Duodenal mucosa (tissue), 2 donors: ENCODE measurements around the gene XPNPEP1.

Source experiments
- H3K27ac ChIP-seq: one replicate; pipeline ENCODE4 v1.7.0; 2013; ENCODE audit warnings: low read depth, low read length
- H3K27me3 ChIP-seq, 2 donors: one replicate each; pipeline ENCODE4 v1.7.0; 2013; ENCODE audit warnings: low read length in 2 of 2, control low read depth in 1 of 2; ENCODE audit not compliant: insufficient read depth in 2 of 2, control insufficient read depth in 1 of 2
- H3K36me3 ChIP-seq, 2 donors: one replicate each; pipeline ENCODE4 v1.7.0; 2013; ENCODE audit warnings: low read length in 2 of 2, control low read depth in 1 of 2; ENCODE audit not compliant: insufficient read depth in 2 of 2, control insufficient read depth in 1 of 2
- H3K4me1 ChIP-seq, 2 donors: one replicate each; pipeline ENCODE4 v1.7.0; 2013; ENCODE audit warnings: low read length in 2 of 2, control low read depth in 1 of 2; ENCODE audit not compliant: insufficient read depth in 2 of 2, control insufficient read depth in 1 of 2
- H3K4me3 ChIP-seq, 2 donors: one replicate each; pipeline ENCODE4 v1.7.0; 2013; ENCODE audit warnings: low read length in 2 of 2, low read depth in 1 of 2
- H3K9ac ChIP-seq, 2 donors: one replicate each; pipeline ENCODE4 v1.7.0; 2013; ENCODE audit warnings: low read length in 2 of 2, low read depth in 1 of 2
- H3K9me3 ChIP-seq, 2 donors: one replicate each; pipeline ENCODE4 v1.7.0; 2013; ENCODE audit warnings: low read length in 2 of 2, control low read depth in 1 of 2; ENCODE audit not compliant: control insufficient read depth in 1 of 2

The XPNPEP1 gene

GRCh38 chr10:109962247-109962646 lies 38.9 kb upstream of the XPNPEP1 start:
- Histone ChIP-seq H3K9ac (no peak overlapping the region), H3K27ac (no peak overlapping the region), H3K9me3 (no peaks in the 10 kb centered on the region), H3K27me3 (no peaks in the 10 kb centered on the region), H3K36me3 (no peaks in the 10 kb centered on the region), H3K4me3 (no peak overlapping the region), H3K4me1 (peaks cover 20 to 24% of the 10 kb centered on the region in 2 donors)

- Histone ChIP-seq H3K36me3 (no peaks in the 10 kb centered on the region), H3K9me3 (no peaks in the 10 kb centered on the region), H3K27me3 (no peaks in the 10 kb centered on the region), H3K4me3 (no peak overlapping the region), H3K9ac (no peak overlapping the region), H3K4me1 (peaks cover 12 to 21% of the 10 kb centered on the region in 2 donors), H3K27ac (no peak overlapping the region)
These were observed 38.1 kb upstream of the XPNPEP1 start for GRCh38 chr10:109961174-109962001.

DNA sequence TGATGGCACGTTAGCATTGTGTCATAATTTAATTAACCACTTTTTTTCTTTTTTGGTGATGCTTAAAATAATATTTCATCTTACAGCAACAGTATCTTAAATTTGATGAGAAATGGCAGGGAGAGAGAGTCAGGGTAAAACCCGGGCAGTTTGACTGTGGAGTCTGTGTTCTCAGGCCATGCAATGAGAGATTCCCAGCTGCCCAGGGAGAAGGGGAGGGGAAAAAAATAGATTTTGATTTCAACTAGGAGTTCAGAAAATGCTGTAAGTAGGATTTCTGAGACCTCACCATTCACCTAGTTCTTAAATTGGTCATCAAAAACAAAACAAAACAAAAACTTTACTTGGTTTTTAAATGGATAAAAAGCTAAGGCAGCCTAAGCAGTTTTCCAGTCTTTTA lies 37.4 kb upstream of the XPNPEP1 start:
- Histone ChIP-seq H3K36me3 (no peaks in the 10 kb centered on the region), H3K4me1 (peaks cover 9 to 15% of the 10 kb centered on the region in 2 donors), H3K9ac (no peak overlapping the region), H3K27me3 (no peaks in the 10 kb centered on the region), H3K9me3 (no peaks in the 10 kb centered on the region), H3K27ac (no peak overlapping the region), H3K4me3 (no peak overlapping the region)

DNA sequence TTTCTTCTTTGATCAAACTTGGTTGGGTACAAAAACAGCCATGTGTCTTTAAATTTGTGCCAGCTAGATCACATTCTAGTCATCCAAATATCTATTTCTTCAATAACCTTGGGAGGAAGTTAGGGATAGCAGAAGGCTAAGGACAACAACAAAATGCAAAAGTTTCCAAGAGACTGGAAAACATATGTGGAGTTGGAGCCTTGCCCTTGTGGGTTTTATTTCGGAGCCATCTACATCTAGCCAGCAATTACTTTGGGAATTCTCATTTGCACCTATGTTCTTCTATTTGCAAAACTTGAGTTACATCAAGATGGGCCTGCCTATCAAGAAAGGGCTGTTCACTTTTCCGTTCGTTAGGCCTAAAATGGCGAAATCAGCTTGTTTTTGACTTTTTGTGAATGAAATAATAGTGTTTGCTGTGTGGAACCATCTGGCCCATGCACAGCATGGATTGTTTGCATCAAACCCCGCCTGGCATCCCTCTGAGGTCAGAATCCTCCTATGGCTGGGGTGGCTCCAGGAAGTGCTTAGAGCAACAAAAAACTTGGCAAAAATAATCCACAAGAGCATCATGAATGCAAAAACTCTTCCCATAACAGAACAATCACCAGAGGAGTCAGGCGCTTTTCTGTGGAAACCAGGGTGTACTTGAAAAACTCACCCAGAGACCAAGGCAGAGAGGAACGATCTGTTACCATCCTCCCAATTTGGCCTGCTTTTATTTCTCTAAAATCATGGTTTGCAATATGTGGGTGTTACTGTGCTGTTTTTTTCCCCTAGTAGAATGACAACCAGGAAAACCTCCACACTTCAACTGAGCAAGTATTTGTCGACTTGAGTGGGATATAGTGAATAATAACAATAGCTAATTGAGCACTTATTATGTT lies 36.2 kb upstream of the XPNPEP1 start:
- Histone ChIP-seq H3K4me3 (no peak overlapping the region), H3K9ac (no peak overlapping the region), H3K27ac (no peak overlapping the region), H3K4me1 (peaks cover 7 to 9% of the 10 kb centered on the region in 2 donors), H3K27me3 (no peaks in the 10 kb centered on the region), H3K9me3 (no peaks in the 10 kb centered on the region), H3K36me3 (no peaks in the 10 kb centered on the region)

GRCh38 chr10:109958059-109958458 lies 34.7 kb upstream of the XPNPEP1 start:
- H3K27ac ChIP-seq, result no peak overlapping the region
- no peak overlapping the region for H3K4me3 ChIP-seq
- no peaks in the 10 kb centered on the region for H3K9me3 ChIP-seq
- peaks cover 5 to 9% of the 10 kb centered on the region in 2 donors for H3K4me1 ChIP-seq
- no peaks in the 10 kb centered on the region for H3K27me3 ChIP-seq
- no peak overlapping the region for H3K9ac ChIP-seq
- no peaks in the 10 kb centered on the region for H3K36me3 ChIP-seq

GRCh38 chr10:109957092-109957797 lies 33.9 kb upstream of the XPNPEP1 start:
- H3K27me3 ChIP-seq, result no peaks in the 10 kb centered on the region
- H3K36me3 ChIP-seq, result no peaks in the 10 kb centered on the region
- no peak overlapping the region for H3K4me3 ChIP-seq
- no peak overlapping the region for H3K9ac ChIP-seq
- peaks cover 5 to 9% of the 10 kb centered on the region in 2 donors for H3K4me1 ChIP-seq
- H3K27ac ChIP-seq, result no peak overlapping the region
- no peaks in the 10 kb centered on the region for H3K9me3 ChIP-seq

DNA sequence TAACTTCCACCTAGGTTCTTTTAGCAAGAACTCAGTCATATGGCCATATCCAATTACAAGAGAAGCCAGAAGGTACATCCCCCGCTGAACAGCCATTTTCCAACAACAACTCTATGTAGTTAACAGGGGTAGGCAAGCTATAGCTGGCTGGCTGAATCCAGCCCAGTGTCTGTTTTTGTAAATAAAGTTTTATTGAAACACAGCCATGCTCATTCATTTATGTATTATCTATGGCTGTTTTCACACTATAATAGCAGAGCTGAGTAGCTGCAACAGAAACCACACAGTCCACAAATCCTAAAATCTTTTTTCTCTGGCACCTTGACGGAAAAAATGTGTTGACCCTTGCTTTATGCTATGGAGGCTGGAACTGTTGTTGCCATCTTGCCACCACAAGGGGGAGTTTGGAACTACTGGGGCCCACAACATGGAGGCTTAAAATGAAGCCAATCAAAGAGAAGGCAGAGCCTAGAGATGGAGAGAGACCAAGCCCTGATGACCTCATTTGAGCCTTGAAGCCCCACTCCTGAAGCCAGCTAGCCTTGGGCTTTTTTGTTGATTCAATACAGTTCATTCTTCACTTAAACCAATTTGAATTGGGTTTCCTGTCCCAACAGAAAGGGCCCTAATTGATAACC lies 33.3 kb upstream of the XPNPEP1 start:
- no peak overlapping the region for H3K27ac ChIP-seq
- no peaks in the 10 kb centered on the region for H3K27me3 ChIP-seq
- H3K4me3 ChIP-seq, result no peak overlapping the region
- no peaks in the 10 kb centered on the region for H3K9me3 ChIP-seq
- no peaks in the 10 kb centered on the region for H3K36me3 ChIP-seq
- H3K4me1 ChIP-seq, result peaks cover 3 to 5% of the 10 kb centered on the region in 2 donors
- no peak overlapping the region for H3K9ac ChIP-seq

- Histone ChIP-seq H3K27me3 (no peaks in the 10 kb centered on the region), H3K36me3 (no peaks in the 10 kb centered on the region), H3K4me3 (no peak overlapping the region), H3K27ac (no peak overlapping the region), H3K9me3 (no peaks in the 10 kb centered on the region), H3K4me1 (peaks cover 8 to 13% of the 10 kb centered on the region in 2 donors), H3K9ac (no peak overlapping the region)
These were observed 30.5 kb upstream of the XPNPEP1 start for GRCh38 chr10:109953766-109954165.

DNA sequence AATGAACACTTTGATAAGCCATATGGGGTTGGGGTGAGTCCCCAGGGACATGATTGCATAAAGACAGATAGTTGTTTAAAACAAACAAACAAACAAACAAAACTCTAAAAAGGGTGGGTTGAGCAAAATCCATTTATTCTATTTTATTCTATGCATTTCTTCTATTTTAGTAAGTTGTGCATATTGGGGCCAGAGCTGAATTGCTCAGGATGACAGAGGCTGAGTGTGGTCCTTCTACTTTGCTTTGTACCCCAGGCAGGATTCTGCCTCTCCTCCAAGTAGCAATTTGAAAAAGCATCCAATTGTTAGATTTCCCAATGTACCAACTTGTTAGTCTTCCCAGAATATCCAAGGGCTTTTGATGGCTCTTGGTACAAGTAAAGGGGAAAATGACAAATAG lies 29.2 kb upstream of the XPNPEP1 start:
- H3K36me3 ChIP-seq, result no peaks in the 10 kb centered on the region
- no peak overlapping the region for H3K9ac ChIP-seq
- no peaks in the 10 kb centered on the region for H3K27me3 ChIP-seq
- no peaks in the 10 kb centered on the region for H3K9me3 ChIP-seq
- H3K4me1 ChIP-seq, result peaks cover 8 to 10% of the 10 kb centered on the region in 2 donors
- no peak overlapping the region for H3K4me3 ChIP-seq
- H3K27ac ChIP-seq, result no peak overlapping the region
